Gastroesophageal sphincter (tissue), 3 donors: ENCODE data around the gene STARD13.

Source experiments
- POLR2A ChIP-seq, 2 donors: fragments of 450-650 bp; IDR thresholded peaks; one replicate each; pipeline ENCODE4 v1.6.1; 2017; ENCODE audit warnings: antibody characterized with exemption in 2 of 2, mild to moderate bottlenecking in 2 of 2, moderate library complexity in 1 of 2
- POLR2AphosphoS5 ChIP-seq: sonication (generic); formaldehyde crosslinking; IDR thresholded peaks from one replicate; pipeline ENCODE4 v1.6.1; 2017; ENCODE audit warnings: antibody characterized with exemption
- TF ChIP-seq, protein P1 (sequence below), 4 experiments: fragments of 200-600 bp in 2 of 4; fragments of 450-650 bp in 2 of 4; sonication (generic) in 1 of 4; IDR thresholded peaks; one replicate each; pipeline ENCODE4 v1.5.1; 2017 to 2019; ENCODE audit warnings: antibody characterized with exemption in 4 of 4, mild to moderate bottlenecking in 2 of 4, moderate library complexity in 2 of 4

DNA sequence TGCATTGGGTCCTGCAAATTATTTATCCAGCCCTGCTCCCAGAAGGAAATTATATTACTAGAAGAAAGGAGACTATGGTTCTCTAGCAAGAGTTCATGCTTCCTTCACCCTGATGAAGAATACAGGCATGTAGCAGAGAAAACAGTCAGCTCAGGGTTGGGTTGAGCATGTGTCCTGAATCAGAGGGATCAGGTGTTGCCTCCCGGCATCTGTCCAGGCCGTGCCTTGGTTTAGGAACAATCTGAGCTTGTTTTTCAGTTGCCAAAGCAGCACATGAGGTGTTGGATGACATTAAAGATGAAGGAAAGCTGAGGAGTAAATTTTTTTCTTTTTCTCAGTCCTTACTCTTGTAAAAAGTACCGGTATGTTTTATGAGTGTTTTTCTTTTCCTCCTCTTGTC, 207.3 kb downstream of the STARD13 start:
- TF ChIP-seq POLR2A (IDR thresholded peaks at IDR 0.05) (no peak), POLR2AphosphoS5 (no peak)
- TF ChIP-seq, protein P1, sequence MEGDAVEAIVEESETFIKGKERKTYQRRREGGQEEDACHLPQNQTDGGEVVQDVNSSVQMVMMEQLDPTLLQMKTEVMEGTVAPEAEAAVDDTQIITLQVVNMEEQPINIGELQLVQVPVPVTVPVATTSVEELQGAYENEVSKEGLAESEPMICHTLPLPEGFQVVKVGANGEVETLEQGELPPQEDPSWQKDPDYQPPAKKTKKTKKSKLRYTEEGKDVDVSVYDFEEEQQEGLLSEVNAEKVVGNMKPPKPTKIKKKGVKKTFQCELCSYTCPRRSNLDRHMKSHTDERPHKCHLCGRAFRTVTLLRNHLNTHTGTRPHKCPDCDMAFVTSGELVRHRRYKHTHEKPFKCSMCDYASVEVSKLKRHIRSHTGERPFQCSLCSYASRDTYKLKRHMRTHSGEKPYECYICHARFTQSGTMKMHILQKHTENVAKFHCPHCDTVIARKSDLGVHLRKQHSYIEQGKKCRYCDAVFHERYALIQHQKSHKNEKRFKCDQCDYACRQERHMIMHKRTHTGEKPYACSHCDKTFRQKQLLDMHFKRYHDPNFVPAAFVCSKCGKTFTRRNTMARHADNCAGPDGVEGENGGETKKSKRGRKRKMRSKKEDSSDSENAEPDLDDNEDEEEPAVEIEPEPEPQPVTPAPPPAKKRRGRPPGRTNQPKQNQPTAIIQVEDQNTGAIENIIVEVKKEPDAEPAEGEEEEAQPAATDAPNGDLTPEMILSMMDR (IDR thresholded peaks at IDR 0.05): no peak
